Vagina (tissue), 2 donors: Measurements from ENCODE around the gene FAM151A.

ENCODE experiments used
- CTCF ChIP-seq, 3 experiments: fragments of 450-650 bp in 2 of 3; fragments of 200-600 bp in 1 of 3; sonication (generic) in 1 of 3; IDR thresholded peaks; one replicate each; pipeline ENCODE4 v1.5.1; 2017 to 2019; ENCODE audit warnings: antibody characterized with exemption in 3 of 3, mild to moderate bottlenecking in 2 of 3, moderate library complexity in 2 of 3
- POLR2A ChIP-seq, 2 donors: fragments of 450-650 bp; IDR thresholded peaks; one replicate each; pipeline ENCODE4 v1.6.1; 2017; ENCODE audit warnings: antibody characterized with exemption in 2 of 2, mild to moderate bottlenecking in 2 of 2, moderate library complexity in 2 of 2
- POLR2AphosphoS5 ChIP-seq, 2 donors: sonication (generic); formaldehyde crosslinking; IDR thresholded peaks; one replicate each; pipeline ENCODE4 v1.9.0; 2017; ENCODE audit warnings: antibody characterized with exemption in 2 of 2, mild to moderate bottlenecking in 2 of 2, low read depth in 1 of 2; ENCODE audit not compliant: insufficient read depth in 1 of 2

- no peak for TF ChIP-seq CTCF (IDR thresholded peaks at IDR 0.05)
- no peak for TF ChIP-seq POLR2A (IDR thresholded peaks at IDR 0.05)
- TF ChIP-seq POLR2AphosphoS5 (IDR thresholded peaks at IDR 0.05; ENCODE audit: insufficient read depth in 1 of 2, low read depth in 1 of 2): no peak
Measured at GRCh38 chr1:54597455-54598030, 25.8 kb downstream of the FAM151A start.
